Measurements from ENCODE around the gene ATP2B3.

The ATP2B3 gene

DNA sequence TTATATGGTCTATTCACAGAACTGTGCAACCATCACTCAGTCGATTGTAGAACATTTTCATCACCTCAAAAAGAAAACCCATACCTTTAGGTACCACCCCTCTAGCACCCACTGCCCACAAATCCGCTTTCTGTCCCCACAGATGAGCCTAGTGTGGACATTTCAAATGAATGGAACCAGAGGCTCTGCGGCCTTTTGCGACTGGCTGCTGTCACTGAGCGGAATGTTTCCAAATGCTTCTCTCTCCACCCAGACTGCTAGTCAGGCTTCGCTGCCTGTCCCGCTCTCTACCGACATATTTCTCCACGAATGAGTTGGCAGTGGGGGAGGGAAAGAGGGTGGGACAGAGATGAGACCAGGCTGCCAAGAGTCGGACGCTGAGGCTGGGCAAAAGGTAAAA, 24.4 kb upstream of the ATP2B3 start:
- intact Hi-C loops (cut with DNase I; ENCODE audit: low total_unique reads) = no loop called here
- H3K36me3 ChIP-seq = no peaks in the 10 kb centered on the region
- no peaks in the 10 kb centered on the region for H3K27me3 ChIP-seq
- no peaks in the 10 kb centered on the region for H3K9me3 ChIP-seq
- peaks cover 7 to 64% (median 44%) of the 10 kb centered on the region in 4 donors for H3K4me1 ChIP-seq
- no peak overlapping the region for H3K4me3 ChIP-seq
- peak overlapping the region; percentile 86 to 93 for H3K27ac ChIP-seq
- no peak for DNase-seq
- TF ChIP-seq CTCF (IDR thresholded peaks at IDR 0.05) = no peak

DNA sequence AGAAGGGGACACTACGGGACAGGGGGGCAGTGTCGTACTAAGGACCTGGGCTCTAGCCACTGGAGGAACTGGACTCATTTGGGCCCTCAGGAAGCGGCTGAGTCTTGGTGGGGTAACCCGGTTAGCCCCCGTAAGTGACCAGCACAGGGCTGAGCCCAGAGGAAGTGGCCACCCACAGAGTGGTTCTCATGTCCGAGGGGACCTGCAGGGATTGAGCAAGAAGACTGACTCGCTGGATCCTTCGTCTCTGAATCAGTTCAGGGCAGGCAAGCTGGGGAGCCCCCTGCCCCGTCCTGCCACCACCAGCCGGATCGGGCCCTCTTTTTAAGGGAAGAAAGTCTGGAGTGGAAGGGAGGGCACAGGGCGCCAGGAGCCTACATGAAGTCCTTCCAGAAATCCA, 23.4 kb upstream of the ATP2B3 start:
- intact Hi-C loops (cut with DNase I; ENCODE audit: low total_unique reads) = no loop called here
- Histone ChIP-seq H3K4me1 (peaks cover 0 to 64% (median 43%) of the 10 kb centered on the region in 4 donors), H3K4me3 (peak overlapping the region; percentile 64 to 69), H3K27ac (peak overlapping the region; percentile 86 to 93), H3K36me3 (no peaks in the 10 kb centered on the region), H3K27me3 (no peaks in the 10 kb centered on the region), H3K9me3 (no peaks in the 10 kb centered on the region)
- DNase-seq = peak in 1 of 2 donors; percentile 43
- no peak for TF ChIP-seq CTCF (IDR thresholded peaks at IDR 0.05)

DNA sequence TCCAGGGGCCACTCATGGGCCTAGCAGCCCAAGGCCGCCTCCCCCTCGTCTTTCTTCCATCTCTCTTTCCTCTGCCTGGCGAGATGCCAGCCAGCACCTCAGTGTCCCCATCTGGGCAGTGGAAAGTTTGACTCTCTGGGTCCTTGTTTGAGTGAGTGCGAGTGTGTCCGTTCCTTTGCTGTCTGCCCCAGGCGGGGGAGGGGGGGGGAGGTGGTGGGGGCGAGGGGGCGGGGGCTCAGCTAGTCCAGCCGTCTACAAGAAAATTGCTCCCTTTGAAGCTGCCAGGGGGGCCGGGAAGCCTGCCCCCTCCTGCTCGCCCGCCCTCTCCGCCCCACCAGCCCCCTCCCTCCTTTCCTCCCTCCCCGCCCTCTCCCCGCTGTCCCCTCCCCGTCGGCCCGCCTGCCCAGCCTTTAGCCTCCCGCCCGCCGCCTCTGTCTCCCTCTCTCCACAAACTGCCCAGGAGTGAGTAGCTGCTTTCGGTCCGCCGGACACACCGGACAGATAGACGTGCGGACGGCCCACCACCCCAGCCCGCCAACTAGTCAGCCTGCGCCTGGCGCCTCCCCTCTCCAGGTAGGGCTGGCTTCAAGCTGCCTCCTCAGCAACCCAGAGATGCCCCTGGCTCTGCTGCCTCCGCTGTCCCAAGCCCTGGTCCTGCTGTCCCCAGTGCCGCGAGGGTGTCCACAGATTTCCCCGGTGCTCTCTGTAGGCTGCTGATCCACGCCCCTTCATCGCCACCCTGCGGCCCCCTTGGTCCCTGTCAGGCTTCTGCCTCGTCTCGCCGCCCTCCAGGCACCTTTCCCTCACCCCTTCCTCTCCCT, 22.7 kb upstream of the ATP2B3 start, which contains the start of gene BGN:
TSS of gene BGN (plus strand) at position 440 of the 821 bp plus-strand sequence. CDS start 9,652 bp downstream, outside the sequence.
- peak; percentile 47 to 83 for DNase-seq
- Histone ChIP-seq H3K9me3 (no peaks in the 10 kb centered on the region), H3K27me3 (no peaks in the 10 kb centered on the region), H3K4me1 (peaks cover 0 to 64% (median 42%) of the 10 kb centered on the region in 4 donors), H3K36me3 (no peaks in the 10 kb centered on the region), H3K27ac (peak within 1 kb of the TSS; percentile 86 to 93), H3K4me3 (peak within 1 kb of the TSS; percentile 64 to 69)
- TF ChIP-seq CTCF (IDR thresholded peaks at IDR 0.05) = peak; percentile 28 to 55
- intact Hi-C loops (cut with DNase I; ENCODE audit: low total_unique reads) = no loop called here

DNA sequence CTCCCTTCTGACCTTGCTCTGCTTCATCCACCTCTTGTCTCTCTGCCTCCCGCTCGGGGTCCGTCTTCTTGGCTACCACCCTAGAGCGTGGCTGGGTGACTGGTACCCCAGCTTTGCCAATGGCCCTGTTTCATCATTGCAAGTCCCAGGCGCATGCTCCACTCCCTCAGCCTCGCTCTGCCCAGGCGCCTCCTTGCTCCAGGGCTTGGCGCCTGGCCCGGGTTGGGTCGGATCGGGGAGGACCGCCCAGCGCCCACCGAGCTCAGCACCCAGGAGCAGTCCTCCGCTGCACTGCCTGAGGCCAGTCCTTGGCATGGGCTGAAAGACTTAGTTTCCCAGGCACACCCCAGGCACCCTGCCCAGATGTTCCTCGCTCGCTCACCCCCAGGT, 22.1 kb upstream of the ATP2B3 start:
- peak; percentile 58 to 89 for DNase-seq
- no peak for TF ChIP-seq CTCF (IDR thresholded peaks at IDR 0.05)
- Histone ChIP-seq H3K27me3 (no peaks in the 10 kb centered on the region), H3K9me3 (no peaks in the 10 kb centered on the region), H3K27ac (peak overlapping the region; percentile 86 to 93), H3K4me3 (peak overlapping the region; percentile 64 to 69), H3K4me1 (peaks cover 0 to 64% (median 42%) of the 10 kb centered on the region in 4 donors), H3K36me3 (no peaks in the 10 kb centered on the region)
- intact Hi-C loops (cut with DNase I; ENCODE audit: low total_unique reads) = no loop called here

DNA sequence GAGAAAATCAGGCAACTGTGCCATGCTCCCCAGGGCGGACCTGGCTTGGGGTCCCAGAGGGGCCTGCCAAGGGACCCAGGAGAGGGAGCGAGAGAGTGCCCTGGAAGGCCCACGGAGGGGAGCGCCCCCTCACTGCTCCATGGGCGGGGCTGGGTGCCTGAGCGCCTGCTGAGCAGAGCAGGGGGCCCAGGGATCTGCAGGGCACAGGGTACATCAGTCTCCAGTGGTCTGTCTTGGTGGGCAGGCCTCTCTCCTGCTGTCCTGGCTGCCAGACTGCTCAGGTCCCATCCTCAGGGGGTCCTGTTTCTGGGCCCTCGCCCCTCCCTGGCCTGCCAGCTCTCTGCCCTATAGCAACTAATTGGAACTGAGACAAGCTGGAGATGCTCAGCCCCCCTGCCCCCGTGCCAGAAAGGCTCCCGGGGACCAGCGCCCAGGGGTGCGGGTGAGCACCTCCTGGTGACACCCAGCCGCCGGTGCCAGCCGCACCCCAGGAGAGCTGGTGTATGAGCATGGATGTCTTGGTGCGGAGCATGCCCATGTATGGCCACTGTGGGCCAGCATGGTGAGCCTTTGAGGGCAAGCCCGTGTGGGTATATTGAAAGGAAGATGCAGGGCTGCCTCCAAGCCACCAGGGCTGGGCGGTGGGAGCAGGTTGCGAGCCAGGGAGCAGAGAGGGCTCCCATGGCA, 21.4 kb upstream of the ATP2B3 start:
- no peak for TF ChIP-seq CTCF (IDR thresholded peaks at IDR 0.05)
- intact Hi-C loops (cut with DNase I; ENCODE audit: low total_unique reads) = no loop called here
- Histone ChIP-seq H3K4me1 (peaks cover 0 to 64% (median 44%) of the 10 kb centered on the region in 4 donors), H3K4me3 (peak overlapping the region; percentile 64 to 69), H3K9me3 (no peaks in the 10 kb centered on the region), H3K27me3 (no peaks in the 10 kb centered on the region), H3K27ac (peak overlapping the region; percentile 86 to 93), H3K36me3 (no peaks in the 10 kb centered on the region)
- DNase-seq = no peak

Data from tibial artery (tissue), 4 donors.